GOT3 (cell line): Measurements from ENCODE around the gene MROH8.

Source experiments
- DNase-seq: peaks from one replicate; lab custom pipeline; 2025; ENCODE audit warnings: mixed read lengths; lab: John Stamatoyannopoulos, UW

The MROH8 gene

GRCh38 chr20:37198932-37199660 is 19.7 kb upstream of the MROH8 start:
- no peak for DNase-seq

- no peak for DNase-seq
Measured at GRCh38 chr20:37194621-37195417, 15.5 kb upstream of the MROH8 start.

GRCh38 chr20:37193821-37194220 is 14.5 kb upstream of the MROH8 start:
- no peak for DNase-seq

GRCh38 chr20:37193226-37193625 is 13.9 kb upstream of the MROH8 start:
- DNase-seq: no peak

- DNase-seq: peak; percentile 39
Measured at GRCh38 chr20:37192137-37192854, 12.9 kb upstream of the MROH8 start.

GRCh38 chr20:37190354-37191112 is 11.2 kb upstream of the MROH8 start:
- no peak for DNase-seq

GRCh38 chr20:37189416-37190016 is 10.2 kb upstream of the MROH8 start:
- no peak for DNase-seq

- no peak for DNase-seq
Measured at GRCh38 chr20:37188787-37189186, 9.4 kb upstream of the MROH8 start.

GRCh38 chr20:37185686-37186085 is 6.3 kb upstream of the MROH8 start:
- no peak for DNase-seq

GRCh38 chr20:37179683-37180524 is 556 bp upstream of the MROH8 start:
- no peak for DNase-seq

GRCh38 chr20:37172836-37173235 is 6.5 kb downstream of the MROH8 start:
- DNase-seq: no peak

- no peak for DNase-seq
Measured at GRCh38 chr20:37166867-37167266, 12.5 kb downstream of the MROH8 start.

GRCh38 chr20:37165031-37165430 is 14.3 kb downstream of the MROH8 start:
- DNase-seq: no peak

- DNase-seq: no peak
Measured at GRCh38 chr20:37163832-37164554, 15.4 kb downstream of the MROH8 start.

- no peak for DNase-seq
Measured at GRCh38 chr20:37162646-37163045, 16.7 kb downstream of the MROH8 start.

- DNase-seq: no peak
Measured at GRCh38 chr20:37161830-37162549, 17.4 kb downstream of the MROH8 start.

GRCh38 chr20:37160683-37161082 is 18.7 kb downstream of the MROH8 start:
- no peak for DNase-seq

GRCh38 chr20:37158248-37158647 is 21.1 kb downstream of the MROH8 start:
- DNase-seq: no peak

- DNase-seq: no peak
Measured at GRCh38 chr20:37155987-37156386, 23.4 kb downstream of the MROH8 start.
